DOHH2 (cell line): Measurements from ENCODE around the gene KCNH5.

Source experiments
- H3F3A ChIP-seq: fragments of 200-600 bp; sonication (generic), shearing (Covaris generic); 2 replicates; pipeline ENCODE4 v1.6.0; 2016; ENCODE audit warnings: antibody characterized with exemption, mild to moderate bottlenecking; ENCODE audit not compliant: control insufficient read depth, insufficient read depth
- H3K27ac ChIP-seq: fragments of 200-600 bp; sonication (generic); 2 replicates; pipeline ENCODE4 v1.5.1; 2014; ENCODE audit warnings: low read depth, mild to moderate bottlenecking, low read length, moderate library complexity
- H3K27me3 ChIP-seq: fragments of 200-600 bp; sonication (generic); 2 replicates; pipeline ENCODE4 v1.6.1; 2014; ENCODE audit warnings: mild to moderate bottlenecking, low read length, mixed read lengths; ENCODE audit not compliant: control insufficient read depth
- H3K36me3 ChIP-seq: fragments of 200-600 bp; sonication (generic); 2 replicates; pipeline ENCODE4 v1.6.1; 2014; ENCODE audit warnings: mild to moderate bottlenecking, low read length, moderate library complexity, mixed read lengths; ENCODE audit not compliant: control insufficient read depth
- H3K4me1 ChIP-seq: fragments of 200-600 bp; sonication (generic); 2 replicates; pipeline ENCODE4 v1.6.1; 2014; ENCODE audit warnings: mild to moderate bottlenecking, low read length, mixed read lengths; ENCODE audit not compliant: control insufficient read depth
- H3K4me2 ChIP-seq: fragments of 200-600 bp; sonication (generic); 2 replicates; pipeline ENCODE4 v1.6.0; 2014; ENCODE audit warnings: mild to moderate bottlenecking, low read length, moderate library complexity
- H3K4me3 ChIP-seq: fragments of 200-600 bp; sonication (generic); 2 replicates; pipeline ENCODE4 v1.5.1; 2014; ENCODE audit warnings: mild to moderate bottlenecking, low read length, mixed read lengths
- H3K79me2 ChIP-seq: fragments of 200-600 bp; sonication (generic); 2 replicates; pipeline ENCODE4 v1.6.1; 2014; ENCODE audit warnings: mild to moderate bottlenecking, low read length, mixed read lengths; ENCODE audit not compliant: control insufficient read depth
- H3K9me2 ChIP-seq: fragments of 200-600 bp; sonication (generic); replicated peaks from 2 replicates; pipeline ENCODE4 v1.6.1; 2014; ENCODE audit warnings: mild to moderate bottlenecking, low read length, mixed read lengths; ENCODE audit not compliant: control insufficient read depth
- H3K9me3 ChIP-seq: fragments of 200-600 bp; sonication (generic); 2 replicates; pipeline ENCODE4 v1.6.1; 2014; ENCODE audit warnings: antibody characterized with exemption, low read length, mixed read lengths; ENCODE audit not compliant: control insufficient read depth, insufficient read depth
- H4K20me1 ChIP-seq: fragments of 200-600 bp; sonication (generic); 2 replicates; pipeline ENCODE4 v1.6.0; 2014; ENCODE audit warnings: low read depth, mild to moderate bottlenecking, antibody characterized with exemption, low read length, moderate library complexity; ENCODE audit not compliant: control insufficient read depth, insufficient read depth
- EZH2phosphoT487 ChIP-seq: fragments of 200-600 bp; sonication (generic); IDR thresholded peaks from 2 replicates; pipeline ENCODE4 v1.6.1; 2017; ENCODE audit warnings: borderline replicate concordance, mild to moderate bottlenecking, antibody characterized with exemption, low read length, moderate library complexity, mixed read lengths
- TF ChIP-seq, protein P1 (sequence below): fragments of 200-600 bp; sonication (generic); IDR thresholded peaks from one replicate; pipeline ENCODE4 v1.5.1; 2014; ENCODE audit warnings: antibody characterized with exemption, mild to moderate bottlenecking, low read depth, low read length; ENCODE audit not compliant: poor library complexity, severe bottlenecking

Gene KCNH5

GRCh38 chr14:62711351-62712023 lies 333.8 kb downstream of the KCNH5 start:
- TF ChIP-seq, protein P1, sequence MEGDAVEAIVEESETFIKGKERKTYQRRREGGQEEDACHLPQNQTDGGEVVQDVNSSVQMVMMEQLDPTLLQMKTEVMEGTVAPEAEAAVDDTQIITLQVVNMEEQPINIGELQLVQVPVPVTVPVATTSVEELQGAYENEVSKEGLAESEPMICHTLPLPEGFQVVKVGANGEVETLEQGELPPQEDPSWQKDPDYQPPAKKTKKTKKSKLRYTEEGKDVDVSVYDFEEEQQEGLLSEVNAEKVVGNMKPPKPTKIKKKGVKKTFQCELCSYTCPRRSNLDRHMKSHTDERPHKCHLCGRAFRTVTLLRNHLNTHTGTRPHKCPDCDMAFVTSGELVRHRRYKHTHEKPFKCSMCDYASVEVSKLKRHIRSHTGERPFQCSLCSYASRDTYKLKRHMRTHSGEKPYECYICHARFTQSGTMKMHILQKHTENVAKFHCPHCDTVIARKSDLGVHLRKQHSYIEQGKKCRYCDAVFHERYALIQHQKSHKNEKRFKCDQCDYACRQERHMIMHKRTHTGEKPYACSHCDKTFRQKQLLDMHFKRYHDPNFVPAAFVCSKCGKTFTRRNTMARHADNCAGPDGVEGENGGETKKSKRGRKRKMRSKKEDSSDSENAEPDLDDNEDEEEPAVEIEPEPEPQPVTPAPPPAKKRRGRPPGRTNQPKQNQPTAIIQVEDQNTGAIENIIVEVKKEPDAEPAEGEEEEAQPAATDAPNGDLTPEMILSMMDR = no peak
- TF ChIP-seq EZH2phosphoT487 = no peak
- Histone ChIP-seq H3K9me3 (no peaks in the 10 kb centered on the region), H3K27ac (no peak overlapping the region)

DNA sequence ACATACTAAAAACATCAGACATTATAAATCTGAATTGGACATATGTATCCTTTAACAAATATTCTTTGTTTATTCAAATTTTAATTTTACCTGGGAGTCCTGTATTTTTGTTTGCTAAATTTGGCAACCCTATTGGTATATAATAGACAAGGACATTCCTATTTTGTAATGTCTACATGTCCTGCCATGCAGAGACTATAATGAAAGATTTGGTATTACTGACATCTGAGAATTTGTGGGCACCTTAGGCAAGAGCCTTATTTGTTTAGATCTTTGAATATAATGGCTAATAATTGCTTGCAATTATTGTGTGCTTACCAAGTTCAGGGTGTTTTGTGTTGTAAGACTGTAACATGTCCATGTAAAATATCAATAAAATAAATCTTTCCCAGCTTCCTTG lies 334.4 kb downstream of the KCNH5 start:
- H3F3A ChIP-seq = no peaks in the 10 kb centered on the region
- no peak overlapping the region for H3K27ac ChIP-seq
- no peaks in the 10 kb centered on the region for H3K9me3 ChIP-seq
- no peaks in the 10 kb centered on the region for H3K79me2 ChIP-seq
- TF ChIP-seq, protein P1 = no peak
- TF ChIP-seq EZH2phosphoT487 = no peak
- no peaks in the 10 kb centered on the region for H3K36me3 ChIP-seq
- H3K4me1 ChIP-seq = no peaks in the 10 kb centered on the region
- H3K27me3 ChIP-seq = no peaks in the 10 kb centered on the region
- H3K4me3 ChIP-seq = no peak overlapping the region
- no peaks in the 10 kb centered on the region for H3K9me2 ChIP-seq
- H3K4me2 ChIP-seq = no peak overlapping the region
- H4K20me1 ChIP-seq = no peaks in the 10 kb centered on the region

More at GRCh38 chr14:62711351-62712023, 333.8 kb downstream of the KCNH5 start:
- Histone ChIP-seq H3K27me3 (no peaks in the 10 kb centered on the region), H3K9me2 (no peaks in the 10 kb centered on the region), H4K20me1 (no peaks in the 10 kb centered on the region), H3K4me1 (no peaks in the 10 kb centered on the region), H3F3A (no peaks in the 10 kb centered on the region), H3K79me2 (no peaks in the 10 kb centered on the region), H3K4me2 (no peak overlapping the region), H3K36me3 (no peaks in the 10 kb centered on the region), H3K4me3 (no peak overlapping the region)

DNA sequence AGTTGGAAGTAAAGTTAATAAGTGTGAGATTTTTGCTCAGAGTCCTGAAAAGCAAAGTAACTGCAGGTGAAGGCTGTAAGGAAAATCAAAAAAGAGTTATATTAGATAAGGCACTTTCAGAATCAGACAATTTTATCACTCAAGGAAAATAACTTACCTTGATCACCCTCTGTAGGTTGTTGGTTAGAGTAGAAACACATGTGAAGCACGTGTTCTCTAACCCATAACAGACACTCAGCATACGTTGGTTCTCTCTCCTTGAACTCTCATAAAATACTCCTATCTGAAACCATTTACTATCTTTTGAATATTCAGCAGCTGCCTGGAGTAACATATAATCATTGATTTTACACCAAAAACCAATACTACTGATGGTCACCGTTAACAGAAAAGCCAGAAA lies 335.5 kb downstream of the KCNH5 start:
- no peak overlapping the region for H3K4me2 ChIP-seq
- H3K9me3 ChIP-seq = no peaks in the 10 kb centered on the region
- no peaks in the 10 kb centered on the region for H3K9me2 ChIP-seq
- H3K27ac ChIP-seq = no peak overlapping the region
- H3F3A ChIP-seq = no peaks in the 10 kb centered on the region
- no peak overlapping the region for H3K4me3 ChIP-seq
- no peaks in the 10 kb centered on the region for H3K36me3 ChIP-seq
- H4K20me1 ChIP-seq = no peaks in the 10 kb centered on the region
- TF ChIP-seq, protein P1 = no peak
- no peak for TF ChIP-seq EZH2phosphoT487
- H3K79me2 ChIP-seq = no peaks in the 10 kb centered on the region
- no peaks in the 10 kb centered on the region for H3K27me3 ChIP-seq
- H3K4me1 ChIP-seq = no peaks in the 10 kb centered on the region
